Endothelial cell of umbilical vein (primary cell): ENCODE measurements around the gene MTLN. TPM values are rescaled to one million over a fixed set of nuclear protein-coding genes. Genes with fewer than 3 reads are reported as not detected.

Source experiments
- BruUV-seq: library from RNA; stranded (reverse); fragments of 400-500 nt; replicated peaks from 2 replicates; lab custom pipeline; 2021; lab: Mats Ljungman, UMichigan
- CTCF ChIA-PET: fragments of 300-600, 350-600 bp; sonication (Branson Sonifier 250); formaldehyde crosslinking; loops from one replicate; lab custom pipeline; 2021; ENCODE audit warnings: antibody characterized with exemption, inconsistent platforms; lab: Charles Lee
- POLR2A ChIA-PET: fragments of 300-600, 350-600 bp; sonication (Branson Sonifier 250); formaldehyde crosslinking; loops from one replicate; lab custom pipeline; 2021; ENCODE audit warnings: antibody characterized with exemption, inconsistent platforms; lab: Charles Lee
- DNase-seq: peaks from one replicate; pipeline ENCODE4 v3.0.0-alpha.2; 2011; ENCODE audit warnings: low read depth, low spot score
- FAIRE-seq: peaks from 2 replicates; lab custom pipeline; 2011; peaks lifted over from hg19 to GRCh38; lab: Jason Lieb, UNC
- H2AFZ ChIP-seq: 2 replicates; pipeline ENCODE4 v1.6.0; 2012; ENCODE audit warnings: low read depth, low read length, control low read depth, inconsistent platforms
- H3K27ac ChIP-seq: 2 replicates; pipeline ENCODE4 v1.5.1; 2011; ENCODE audit warnings: low read depth, mild to moderate bottlenecking, control low read depth, low read length, moderate library complexity; ENCODE audit not compliant: insufficient read depth
- H3K27me3 ChIP-seq, 2 experiments: 2 replicates each; pipeline versions ENCODE4 v1.6.0 to v1.6.1; 2011; ENCODE audit warnings: low read length in 2 of 2, mixed read lengths in 1 of 2; ENCODE audit not compliant: control insufficient read depth in 2 of 2, insufficient read depth in 2 of 2
- H3K36me3 ChIP-seq, 2 experiments: 2 replicates in 1 of 2; 3 replicates in 1 of 2; pipeline ENCODE4 v1.5.1; 2011; ENCODE audit warnings: low read length in 2 of 2, mild to moderate bottlenecking in 1 of 2, moderate library complexity in 1 of 2; ENCODE audit not compliant: control insufficient read depth in 2 of 2, insufficient read depth in 2 of 2; ENCODE audit errors: extremely low read depth in 1 of 2
- H3K4me1 ChIP-seq: 3 replicates; pipeline ENCODE4 v1.5.1; 2011; ENCODE audit warnings: mild to moderate bottlenecking, low read length; ENCODE audit not compliant: control insufficient read depth, insufficient read depth; ENCODE audit errors: extremely low read depth
- H3K4me2 ChIP-seq: 2 replicates; pipeline ENCODE4 v1.6.1; 2011; ENCODE audit warnings: low read length, control low read depth, mixed read lengths; ENCODE audit not compliant: insufficient read depth
- H3K4me3 ChIP-seq, 3 experiments: fragments of 200-600 bp in 1 of 3; sonication (generic), shearing (Covaris generic) in 1 of 3; replicated peaks in 1 of 3; 2 replicates each; pipeline ENCODE4 v1.5.1; 2011 to 2016; ENCODE audit warnings: control low read depth in 3 of 3, low read length in 3 of 3, mild to moderate bottlenecking in 2 of 3, inconsistent platforms in 1 of 3, low read depth in 1 of 3, moderate library complexity in 1 of 3; ENCODE audit not compliant: insufficient read depth in 1 of 3
- H3K79me2 ChIP-seq: 2 replicates; pipeline ENCODE4 v1.6.0; 2012; ENCODE audit warnings: low read length, inconsistent platforms; ENCODE audit not compliant: control insufficient read depth, insufficient read depth
- H3K9ac ChIP-seq: replicated peaks from 2 replicates; pipeline ENCODE3; 2011; ENCODE audit warnings: low read length, control low read depth; ENCODE audit not compliant: insufficient read depth; ENCODE audit errors: extremely low read depth
- H3K9me1 ChIP-seq: replicated peaks from 3 replicates; pipeline ENCODE4 v1.6.0; 2011; ENCODE audit warnings: mild to moderate bottlenecking, low read length; ENCODE audit not compliant: control insufficient read depth, insufficient read depth; ENCODE audit errors: extremely low read depth
- H3K9me3 ChIP-seq: replicated peaks from 2 replicates; pipeline ENCODE4 v1.5.1; 2012; ENCODE audit warnings: low read length, inconsistent platforms; ENCODE audit not compliant: control insufficient read depth, insufficient read depth
- H4K20me1 ChIP-seq: replicated peaks from 2 replicates; pipeline ENCODE3; 2011; ENCODE audit warnings: mild to moderate bottlenecking, low read length; ENCODE audit not compliant: control insufficient read depth, insufficient read depth; ENCODE audit errors: extremely low read depth
- CTCF ChIP-seq, 2 donors: IDR thresholded peaks; 1 replicate in 1 of 2; 2 replicates in 1 of 2; pipeline ENCODE4 v1.5.1; 2011; ENCODE audit warnings: low read length in 2 of 2, mild to moderate bottlenecking in 2 of 2, moderate library complexity in 2 of 2, control low read depth in 1 of 2, inconsistent platforms in 1 of 2, low read depth in 1 of 2; ENCODE audit not compliant: insufficient read depth in 1 of 2; ENCODE audit errors: extremely low read depth in 1 of 2
- GATA2 ChIP-seq: IDR thresholded peaks from 2 replicates; pipeline ENCODE4 v1.7.0; 2011; ENCODE audit warnings: low read depth, mild to moderate bottlenecking, moderate library complexity, mixed read lengths, low read length; ENCODE audit not compliant: insufficient read length, insufficient read depth
- JUN ChIP-seq: IDR thresholded peaks from 2 replicates; pipeline ENCODE4 v1.6.1; 2011; ENCODE audit warnings: borderline replicate concordance, low read depth; ENCODE audit not compliant: insufficient read length, insufficient read depth
- MAX ChIP-seq: IDR thresholded peaks from 2 replicates; pipeline ENCODE4 v1.6.1; 2011; ENCODE audit not compliant: insufficient read depth, insufficient read length
- MYC ChIP-seq: IDR thresholded peaks from one replicate; pipeline ENCODE4 v1.6.1; 2011; ENCODE audit warnings: mild to moderate bottlenecking, low read depth, low read length
- POLR2A ChIP-seq: IDR thresholded peaks from 2 replicates; pipeline ENCODE4 v1.6.1; 2012; ENCODE audit warnings: low read depth, mild to moderate bottlenecking, control low read depth, low read length
- POLR2AphosphoS5 ChIP-seq: IDR thresholded peaks from 2 replicates; pipeline ENCODE4 v1.6.1; 2012; ENCODE audit warnings: low read depth, mild to moderate bottlenecking, control low read depth, low read length, moderate library complexity; ENCODE audit not compliant: insufficient read depth
- dilution Hi-C: fragments of 300-500 bp; cut with MboI; formaldehyde crosslinking; loops from one replicate; pipeline ENCODE4 v1.15.0; 2019; ENCODE audit warnings: low sequenced_read_pairs; ENCODE audit not compliant: extremely low pct_ligation_motif_present
- intact Hi-C: fragments of 100-400 bp; cut with micrococcal nuclease; formaldehyde crosslinking; loops from one replicate; pipeline ENCODE4 v1.10.0; 2022
- polyA plus RNA-seq, 4 experiments: library from polyadenylated mRNA; depleted of rRNA in 3 of 4; stranded (reverse) in 3 of 4; unstranded in 1 of 4; fragments of >200 nt; gene quantifications; 2 replicates each; pipeline versions ENCODE4 v1.2.1 to v1.2.3, GENCODE V29; 2011 to 2012; ENCODE audit warnings: missing spikeins in 1 of 4
- total RNA-seq: library from RNA; stranded (reverse); gene quantifications from 2 replicates; pipeline ENCODE4 v1.2.3, GENCODE V29; 2021

MTLN gene
- total and polyA plus RNA-seq, 2 donors (not counting 3 experiments of a cell fraction or from before 2014, with no cell fraction given): 34.4 to 46.0 TPM

- Histone ChIP-seq H3K4me1 (peaks cover 12% of the 10 kb centered on the region), H2AFZ (peak within 1 kb of the TSS; percentile 98), H3K4me2 (peak within 1 kb of the TSS; percentile 98), H4K20me1 (no peaks in the 10 kb centered on the region), H3K9ac (peak within 1 kb of the TSS; percentile 82), H3K79me2 (no peaks in the 10 kb centered on the region), H3K27ac (peak within 1 kb of the TSS; percentile 52), H3K27me3 (no peaks in the 10 kb centered on the region), H3K9me3 (no peaks in the 10 kb centered on the region), H3K9me1 (no peaks in the 10 kb centered on the region), H3K4me3 (peak within 1 kb of the TSS; percentile 73 to 100 (median 91)), H3K36me3 (peaks cover 0 to 2% of the 10 kb centered on the region in 2 experiments)
- BruUV-seq: TSS peak; percentile 21
- ChIA-PET CTCF (no interaction called here), POLR2A (no interaction called here)
- intact Hi-C loops: loop anchor here (5.0 kb wide), 1 partner anchor 37 kb away; no protein-coding TSS in a partner anchor
- peak; percentile 84 for DNase-seq
- peak; percentile 89 for FAIRE-seq
- dilution Hi-C loops: no loop called here
- TF ChIP-seq GATA2: no peak
- TF ChIP-seq POLR2AphosphoS5: peak; percentile 79
- peak; percentile 82 for TF ChIP-seq POLR2A
- TF ChIP-seq MYC: no peak
- TF ChIP-seq JUN: no peak
- peak; percentile 8 for TF ChIP-seq MAX
- TF ChIP-seq CTCF (IDR thresholded peaks at IDR 0.05; ENCODE audit: extremely low read depth in 1 of 2, insufficient read depth in 1 of 2, low read depth in 1 of 2, low read length in 2 of 2): no peak
Measured at GRCh38 chr2:110204408-110205385, 7.7 kb downstream of the MTLN start, which contains the start of gene NPHP1. Gene NPHP1, minus strand, starts transcription at chr2:110205013. Its CDS starts 45 bp downstream, at chr2:110204968.
